Ovary (tissue), 3 donors: ENCODE data around the gene DPH7.

Experiments used
- CTCF ChIP-seq, 3 donors: fragments of 450-650 bp in 2 of 3; fragments of 200-600 bp in 1 of 3; IDR thresholded peaks; one replicate each; pipeline versions ENCODE4 v1.5.1 to v1.8.0; 2016 to 2022; ENCODE audit warnings: antibody characterized with exemption in 3 of 3, mild to moderate bottlenecking in 1 of 3
- EP300 ChIP-seq: sonication (generic); formaldehyde crosslinking; IDR thresholded peaks from one replicate; pipeline ENCODE4 v1.6.1; 2017; ENCODE audit warnings: antibody characterized with exemption
- donor health status: DM: no; HTN: no; CAD: no.

GRCh38 chr9:137612741-137613142 is 34.0 kb upstream of the DPH7 start:
- TF ChIP-seq CTCF (IDR thresholded peaks at IDR 0.05) (no peak), EP300 (no peak)
